ENCODE results near the gene BCL10. TPM values are rescaled to one million over a fixed set of nuclear protein-coding genes. Genes with fewer than 3 reads are reported as not detected.
A peak's percentile ranks its signal among the peaks of the same experiment; 100 is the strongest.

The BCL10 gene
- total and polyA plus RNA-seq, 2 of the 13 experiments (the other 11 are each of a cell fraction or from before 2014, with no cell fraction given) = 3.7 to 14.1 TPM

- TF ChIP-seq ZNF800 (CRISPR knock-in tag; IDR thresholded peaks at IDR 0.05) = no peak
- TF ChIP-seq ZNF354B (CRISPR knock-in tag; IDR thresholded peaks at IDR 0.05) = no peak
- TF ChIP-seq ZNF552 (CRISPR knock-in tag; IDR thresholded peaks at IDR 0.05; ENCODE audit: borderline replicate concordance) = peak; percentile 31; the same call in 1 of the 2 replicates
- TF ChIP-seq ARID4A (CRISPR knock-in tag; IDR thresholded peaks at IDR 0.05; ENCODE audit: borderline replicate concordance) = peak; percentile 33; the same call in 1 of the 2 replicates
- no peak for TF ChIP-seq GPN1 (CRISPR knock-in tag; IDR thresholded peaks at IDR 0.05; ENCODE audit: borderline replicate concordance)
- no peak for TF ChIP-seq NKX3-1 (CRISPR knock-in tag; IDR thresholded peaks at IDR 0.05)
- TF ChIP-seq MAFG (CRISPR knock-in tag; IDR thresholded peaks at IDR 0.05) = no peak
- no peak for TF ChIP-seq CBFB (CRISPR knock-in tag; IDR thresholded peaks at IDR 0.05)
- no peak for TF ChIP-seq NFKB2 (CRISPR knock-in tag; IDR thresholded peaks at IDR 0.05; ENCODE audit: borderline replicate concordance)
- TF ChIP-seq GATAD1 (CRISPR knock-in tag; IDR thresholded peaks at IDR 0.05) = no peak
- TF ChIP-seq ZNF816 (CRISPR knock-in tag; IDR thresholded peaks at IDR 0.05; ENCODE audit: borderline replicate concordance) = no peak
- no peak for TF ChIP-seq HDAC2 (CRISPR knock-in tag; IDR thresholded peaks at IDR 0.05)
- no peak for TF ChIP-seq ZNF512 (CRISPR knock-in tag; IDR thresholded peaks at IDR 0.05)
- TF ChIP-seq CEBPG (CRISPR knock-in tag; IDR thresholded peaks at IDR 0.05) = peak; percentile 71
- no peak for TF ChIP-seq SALL2 (CRISPR knock-in tag; IDR thresholded peaks at IDR 0.05)
- no peak for TF ChIP-seq ZSCAN5A (CRISPR knock-in tag; IDR thresholded peaks at IDR 0.05; ENCODE audit: borderline replicate concordance)
- no peak for TF ChIP-seq HMGA1 (CRISPR knock-in tag; conservative IDR thresholded peaks at IDR 0.05)
- no peak for TF ChIP-seq HDAC1 (CRISPR knock-in tag; IDR thresholded peaks at IDR 0.05)
- TF ChIP-seq NAIF1 (CRISPR knock-in tag; IDR thresholded peaks at IDR 0.05; ENCODE audit: borderline replicate concordance) = peak; percentile 63; the same call in 1 of the 2 replicates
- no peak for TF ChIP-seq ZNF205 (CRISPR knock-in tag; IDR thresholded peaks at IDR 0.05)
- 0 out of 2 replicates have a peak, but pooled peaks have one; percentile 46 for TF ChIP-seq SP2 (CRISPR knock-in tag; IDR thresholded peaks at IDR 0.05)
- TF ChIP-seq RBM22 (optimal IDR thresholded peaks at IDR 0.05; ENCODE audit: low read length) = no peak
Measured at GRCh38 chr1:85283475-85284199, 7.2 kb upstream of the BCL10 start (continued).
